GM21529 (cell line): Measurements from ENCODE around the gene CLIP4.
A peak's percentile ranks its signal among the peaks of the same experiment; 100 is the strongest.

ENCODE experiments used
- ATAC-seq: cut with Tn5 transposase; IDR thresholded peaks from one replicate; pipeline ENCODE4 v1.9.1; 2021; ENCODE audit not compliant: unreplicated experiment

The CLIP4 gene

DNA sequence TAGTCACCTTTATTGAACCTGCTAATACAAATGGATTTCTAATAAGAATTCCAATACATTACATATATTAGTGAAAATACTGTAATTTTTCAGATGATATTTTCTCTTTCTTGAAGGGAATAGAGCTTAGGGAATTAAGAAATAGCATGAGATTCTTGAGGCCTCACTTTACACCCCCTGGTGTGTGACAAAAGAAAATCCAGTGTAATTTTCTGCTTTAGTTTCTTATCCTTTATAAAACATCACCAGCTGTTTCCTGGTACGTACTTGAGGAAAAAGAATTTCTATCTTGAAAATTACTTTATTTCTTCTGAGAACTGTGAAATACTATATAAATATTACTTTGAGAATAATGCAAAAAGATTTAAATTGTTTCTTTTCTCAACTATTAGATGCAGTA, 71.6 kb downstream of the CLIP4 start:
- no peak for ATAC-seq

- no peak for ATAC-seq
Observed at GRCh38 chr2:29187926-29188325, 72.7 kb downstream of the CLIP4 start.

DNA sequence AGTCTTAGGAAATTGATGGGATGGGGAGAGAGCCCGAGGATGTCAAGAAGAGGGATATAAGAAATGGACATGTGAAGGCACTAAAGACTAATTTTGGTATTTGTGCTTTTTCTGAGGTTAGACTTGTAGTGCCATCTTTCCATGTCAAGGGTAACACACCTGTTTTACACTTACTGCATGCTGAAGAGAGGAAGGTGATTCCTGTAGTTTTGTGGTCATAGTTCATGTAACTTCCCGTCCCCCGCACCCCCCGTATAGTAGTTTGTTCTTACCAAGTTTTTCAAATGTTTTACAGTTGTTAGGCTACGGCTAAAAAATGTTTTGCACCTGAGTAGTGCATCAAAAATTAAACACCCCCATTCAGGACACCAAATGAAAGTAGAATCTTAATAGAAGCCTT, 73.8 kb downstream of the CLIP4 start:
- peak; percentile 63 for ATAC-seq

DNA sequence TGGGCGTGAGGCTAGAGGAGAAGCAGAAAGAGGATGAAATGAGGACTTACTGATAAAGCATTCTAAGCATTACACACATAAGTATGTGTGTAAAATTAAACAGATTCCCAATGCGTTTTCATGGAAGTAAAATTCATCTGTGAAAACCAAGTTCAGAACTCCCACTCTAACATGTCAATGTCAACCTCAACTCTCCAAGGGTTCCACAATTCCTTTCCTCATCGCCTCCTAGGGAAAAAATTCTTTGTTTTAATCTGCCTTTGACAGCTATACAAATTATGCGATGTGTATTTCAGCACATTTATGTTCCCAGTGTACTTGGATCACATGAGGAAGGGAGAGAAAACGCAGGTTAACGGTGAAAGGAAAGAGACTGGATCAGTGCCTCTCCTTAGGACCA, 76.6 kb downstream of the CLIP4 start:
- no peak for ATAC-seq

- ATAC-seq, result no peak
Observed at GRCh38 chr2:29192526-29192925, 77.3 kb downstream of the CLIP4 start.

- ATAC-seq, result no peak
Observed at GRCh38 chr2:29193111-29193510, 77.9 kb downstream of the CLIP4 start.

DNA sequence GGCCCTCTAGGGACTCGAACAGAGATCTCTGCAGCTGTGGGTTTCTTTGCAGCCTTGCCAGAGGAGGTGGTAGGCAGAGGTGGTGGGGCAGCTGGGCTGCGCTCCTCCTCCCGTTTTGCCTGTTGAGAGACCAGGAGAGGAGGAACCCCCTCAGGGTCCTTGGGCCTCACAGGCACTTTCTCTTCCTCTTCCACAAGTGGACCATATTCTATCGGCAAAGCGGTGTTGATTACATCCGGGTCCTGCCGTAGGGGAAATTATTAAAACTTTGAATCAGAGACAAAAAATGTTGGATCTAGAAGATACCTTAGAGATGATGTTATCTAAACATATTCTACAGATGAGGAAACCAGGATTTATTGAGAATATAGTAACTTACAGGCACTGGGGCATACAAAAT, 78.5 kb downstream of the CLIP4 start:
- no peak for ATAC-seq

DNA sequence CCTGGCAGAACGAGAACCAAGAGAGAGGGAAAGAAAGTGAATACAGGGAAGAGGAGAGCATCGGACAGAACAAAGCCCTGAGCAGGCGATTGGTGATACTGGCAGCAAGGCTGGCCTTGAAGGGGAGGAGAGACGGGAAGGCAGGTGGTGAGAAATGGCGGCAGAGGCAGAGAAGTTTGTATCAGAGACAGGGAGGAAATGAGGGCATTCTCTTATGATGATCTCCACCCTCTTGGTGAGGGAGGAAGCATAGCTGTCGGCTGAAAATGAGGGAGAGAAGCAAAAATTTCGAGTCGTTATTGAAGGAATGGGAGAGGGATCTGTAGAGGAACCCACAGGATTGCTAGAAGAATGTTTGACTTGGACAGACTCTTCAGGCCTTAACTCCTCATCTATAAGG, 80.6 kb downstream of the CLIP4 start:
- no peak for ATAC-seq

DNA sequence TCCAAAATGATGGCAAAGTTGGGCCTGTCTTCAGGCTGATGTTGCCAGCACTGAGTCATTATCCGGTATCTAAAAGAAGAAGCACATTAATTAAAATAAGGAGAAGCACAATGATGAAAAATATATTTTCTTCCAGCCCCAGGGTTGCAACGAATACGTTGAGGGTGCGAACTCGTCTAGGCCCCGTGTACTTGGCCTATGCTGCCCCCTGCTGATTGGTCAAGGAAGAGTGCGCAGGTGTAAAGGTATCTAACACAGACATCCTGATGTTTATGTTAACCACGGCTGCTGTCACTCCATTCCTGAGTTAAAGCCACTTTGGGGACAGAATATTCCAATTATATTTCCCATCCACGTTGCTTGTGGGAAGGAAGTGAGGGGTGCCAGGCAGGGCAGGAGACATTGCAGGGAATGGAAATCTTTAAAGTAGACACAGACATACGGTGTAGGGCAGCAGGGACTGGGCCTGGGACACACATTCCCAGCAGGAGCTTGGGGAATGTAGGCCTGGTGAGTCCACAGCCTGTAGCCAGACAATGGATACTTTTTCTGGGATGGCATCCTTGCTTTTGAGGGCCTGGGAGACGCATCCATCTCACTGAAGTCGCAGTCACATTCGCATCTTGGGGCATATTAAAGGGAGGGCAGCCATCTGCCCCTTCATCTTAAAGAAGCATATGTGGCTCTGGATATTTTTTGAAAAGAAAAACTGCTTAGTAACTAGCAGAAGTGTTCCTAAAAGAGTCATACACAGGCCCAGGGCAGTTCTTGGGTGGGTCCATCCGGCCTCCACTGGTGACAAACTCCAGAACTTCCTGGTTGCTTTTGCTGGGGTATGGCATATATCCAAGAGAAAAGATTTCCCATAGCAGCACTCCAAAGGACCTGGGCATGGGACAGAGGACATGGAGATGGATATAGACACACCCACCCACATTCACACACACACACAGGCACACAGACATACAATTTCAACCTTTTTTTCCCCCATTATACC, 81.9 kb downstream of the CLIP4 start:
- ATAC-seq, result no peak

GRCh38 chr2:29201979-29202378, 86.8 kb downstream of the CLIP4 start:
- ATAC-seq, result no peak

DNA sequence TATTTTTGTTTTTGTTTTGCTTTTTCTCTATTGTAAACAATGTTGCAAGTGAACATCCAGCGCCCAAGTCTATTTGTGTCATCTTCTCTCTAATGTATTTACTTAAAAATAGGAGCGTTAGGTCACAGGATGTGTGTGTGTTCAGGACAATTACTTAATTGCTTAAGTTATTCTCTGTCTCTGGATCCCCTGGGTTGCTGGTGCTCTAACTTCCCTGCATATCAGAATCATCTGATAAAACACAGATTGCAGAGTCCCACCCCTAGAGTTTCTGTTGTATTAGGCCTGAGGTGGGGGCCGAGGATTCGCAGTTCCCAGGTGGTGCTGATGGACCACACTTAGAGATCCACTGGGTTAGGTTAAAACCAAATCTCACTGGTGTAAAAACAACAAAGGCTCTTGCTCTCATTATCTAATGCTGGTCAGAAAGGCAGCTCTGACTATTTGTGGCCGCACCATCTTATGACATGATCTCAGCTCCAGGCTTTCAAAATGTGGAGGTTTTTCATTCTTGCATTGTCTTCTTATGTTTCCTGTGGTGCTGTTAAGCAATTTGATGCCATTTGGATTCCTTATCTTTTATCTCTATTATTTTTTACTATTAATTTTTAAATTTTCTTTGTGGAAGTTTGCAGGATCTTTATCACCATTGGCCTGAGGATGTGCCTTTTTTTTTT, 87.7 kb downstream of the CLIP4 start:
- no peak for ATAC-seq

DNA sequence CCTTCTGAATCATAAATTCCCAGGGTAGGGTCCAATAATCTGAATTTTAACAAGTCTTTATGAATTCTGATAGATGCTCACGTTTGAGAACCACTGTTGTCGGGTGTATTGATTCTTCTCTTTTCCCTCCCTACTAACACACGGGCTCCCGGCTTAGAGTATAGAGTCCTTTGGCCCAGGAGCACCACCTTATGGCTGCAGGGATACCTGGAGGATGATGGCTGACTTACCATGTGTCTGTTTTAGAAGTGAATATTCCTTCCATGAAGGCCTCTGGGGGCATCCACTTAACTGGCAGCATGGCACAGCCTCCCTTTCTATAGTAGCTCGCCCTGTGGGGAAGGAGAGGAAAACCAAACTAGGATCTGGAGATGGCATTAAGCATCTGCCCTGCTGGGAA, 91.7 kb downstream of the CLIP4 start:
- ATAC-seq, result no peak

- no peak for ATAC-seq
Observed at GRCh38 chr2:29207352-29208148, 92.3 kb downstream of the CLIP4 start.

DNA sequence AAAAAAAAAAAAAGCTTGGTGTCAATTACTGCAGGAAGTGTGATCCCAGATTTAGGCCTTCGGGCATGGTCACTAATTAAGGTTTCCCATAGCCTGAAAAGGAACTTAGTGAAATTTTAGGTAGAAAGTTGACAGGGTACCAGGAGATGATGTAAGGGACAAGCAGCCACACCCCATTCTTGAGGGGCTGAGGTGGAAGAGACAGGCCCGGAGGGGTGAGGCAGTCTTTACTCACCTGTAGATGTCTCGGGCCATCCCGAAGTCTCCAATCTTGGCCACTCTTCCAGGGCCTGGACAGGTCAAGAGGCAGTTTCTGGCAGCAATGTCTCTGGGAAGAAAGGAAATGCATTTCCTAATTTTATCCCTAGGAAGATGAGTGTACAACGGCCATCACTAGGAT, 94.3 kb downstream of the CLIP4 start:
- no peak for ATAC-seq

- ATAC-seq, result no peak
Observed at GRCh38 chr2:29212009-29212408, 96.8 kb downstream of the CLIP4 start.

DNA sequence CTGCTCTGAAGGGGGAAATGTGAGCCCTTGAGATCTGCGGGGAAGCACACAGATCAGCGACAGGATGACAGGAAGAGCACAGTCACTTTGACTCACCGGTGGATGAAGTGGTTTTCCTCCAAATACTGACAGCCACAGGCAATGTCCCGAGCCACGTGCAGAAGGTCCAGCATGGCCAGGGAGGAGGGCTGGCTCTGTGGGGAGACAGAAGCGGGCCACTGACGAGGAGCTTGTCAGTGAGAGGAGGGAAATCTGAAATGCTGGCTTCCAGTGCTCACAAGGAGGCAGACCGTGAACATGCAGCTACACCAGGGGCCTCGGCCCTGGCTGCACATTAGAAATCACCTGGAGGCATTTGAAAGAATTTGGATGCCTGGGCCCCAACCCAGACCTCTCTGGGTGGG, 98.7 kb downstream of the CLIP4 start:
- no peak for ATAC-seq

GRCh38 chr2:29215073-29215472, 99.9 kb downstream of the CLIP4 start:
- ATAC-seq, result no peak

- no peak for ATAC-seq
Observed at GRCh38 chr2:29215739-29216608, 100.8 kb downstream of the CLIP4 start.

DNA sequence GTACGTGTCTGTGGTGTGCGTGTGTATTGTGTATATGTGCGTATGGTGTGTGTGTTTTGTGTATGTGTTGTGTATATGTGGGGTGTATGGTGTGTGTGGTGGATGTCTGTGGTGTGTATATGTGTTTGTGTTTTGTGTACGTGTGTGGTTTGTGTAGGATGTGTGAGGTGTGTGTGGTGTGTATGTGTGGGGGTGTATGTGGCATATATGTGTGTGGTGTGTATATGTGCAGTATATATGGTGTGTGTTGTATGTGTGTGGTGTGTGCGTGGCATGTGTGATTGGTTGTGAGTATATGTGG, 101.3 kb downstream of the CLIP4 start:
- ATAC-seq, result no peak

DNA sequence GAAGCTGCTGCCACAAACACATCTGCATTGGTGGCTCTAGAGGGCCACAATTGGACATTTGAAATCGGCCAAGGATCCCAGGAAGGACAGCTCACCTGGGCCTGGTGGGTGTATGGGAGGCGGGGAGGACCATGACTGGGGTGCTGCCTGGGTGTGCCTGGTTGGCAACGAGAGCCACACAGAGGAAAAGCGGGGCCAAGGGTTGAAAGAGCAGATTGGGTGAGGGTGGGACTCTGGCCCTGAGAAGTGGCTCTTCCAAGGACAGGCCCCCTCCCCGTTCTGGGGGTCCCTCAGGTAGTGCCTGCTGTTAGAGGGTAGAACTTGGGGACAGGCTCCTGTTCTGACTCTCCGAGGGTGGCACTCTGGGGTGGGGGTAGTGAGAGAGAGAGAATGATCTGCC, 102.9 kb downstream of the CLIP4 start:
- no peak for ATAC-seq
